D721Med (cell line): ENCODE data around the gene SPRN.
"Not testable (repeated sequence)": the region's sequence is repeated elsewhere in the genome, so short reads cannot be mapped to it uniquely, and the experiment has no call there.

Experiments used
- DNase-seq: peaks from one replicate; pipeline ENCODE4 v3.0.0; 2011; ENCODE audit warnings: low spot score; ENCODE audit not compliant: insufficient read length
- FAIRE-seq: peaks from 2 replicates; lab custom pipeline; 2011; peaks lifted over from hg19 to GRCh38; lab: Jason Lieb, UNC
- TF ChIP-seq, protein P1 (sequence below): IDR thresholded peaks from 2 replicates; pipeline ENCODE4 v1.5.1; 2012; ENCODE audit warnings: mild to moderate bottlenecking, control low read depth; ENCODE audit not compliant: insufficient read depth; ENCODE audit errors: missing control alignments

Gene SPRN

GRCh38 chr10:133377025-133377817 is 47.2 kb downstream of the SPRN start:
- FAIRE-seq (no peak), DNase-seq (no peak)
- TF ChIP-seq, protein P1, sequence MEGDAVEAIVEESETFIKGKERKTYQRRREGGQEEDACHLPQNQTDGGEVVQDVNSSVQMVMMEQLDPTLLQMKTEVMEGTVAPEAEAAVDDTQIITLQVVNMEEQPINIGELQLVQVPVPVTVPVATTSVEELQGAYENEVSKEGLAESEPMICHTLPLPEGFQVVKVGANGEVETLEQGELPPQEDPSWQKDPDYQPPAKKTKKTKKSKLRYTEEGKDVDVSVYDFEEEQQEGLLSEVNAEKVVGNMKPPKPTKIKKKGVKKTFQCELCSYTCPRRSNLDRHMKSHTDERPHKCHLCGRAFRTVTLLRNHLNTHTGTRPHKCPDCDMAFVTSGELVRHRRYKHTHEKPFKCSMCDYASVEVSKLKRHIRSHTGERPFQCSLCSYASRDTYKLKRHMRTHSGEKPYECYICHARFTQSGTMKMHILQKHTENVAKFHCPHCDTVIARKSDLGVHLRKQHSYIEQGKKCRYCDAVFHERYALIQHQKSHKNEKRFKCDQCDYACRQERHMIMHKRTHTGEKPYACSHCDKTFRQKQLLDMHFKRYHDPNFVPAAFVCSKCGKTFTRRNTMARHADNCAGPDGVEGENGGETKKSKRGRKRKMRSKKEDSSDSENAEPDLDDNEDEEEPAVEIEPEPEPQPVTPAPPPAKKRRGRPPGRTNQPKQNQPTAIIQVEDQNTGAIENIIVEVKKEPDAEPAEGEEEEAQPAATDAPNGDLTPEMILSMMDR: no peak

GRCh38 chr10:133376183-133376582 is 48.2 kb downstream of the SPRN start:
- FAIRE-seq, DNase-seq: not testable (repeated sequence)

GRCh38 chr10:133375357-133376115 is 48.9 kb downstream of the SPRN start:
- TF ChIP-seq, protein P1: no peak
- no peak for FAIRE-seq
- DNase-seq: no peak

GRCh38 chr10:133373174-133374090 is 51.0 kb downstream of the SPRN start, which contains the start of gene ECHS1:
Gene ECHS1, minus strand, starts transcription at chr10:133373354. Its CDS starts 21 bp downstream, at chr10:133373333.
- no peak for FAIRE-seq
- TF ChIP-seq, protein P1: no peak

GRCh38 chr10:133372507-133372906 is 51.9 kb downstream of the SPRN start:
- DNase-seq (no peak), FAIRE-seq (no peak)
- TF ChIP-seq, protein P1: no peak

More at GRCh38 chr10:133373174-133374090, 51.0 kb downstream of the SPRN start, which contains the start of gene ECHS1:
- peak; percentile 95 for DNase-seq
